T-cell (primary cell): Measurements from ENCODE around the gene MYH15. TPM values are rescaled to one million over a fixed set of nuclear protein-coding genes. Genes with fewer than 3 reads are reported as not detected.

ENCODE experiments used
- ATAC-seq, 4 experiments: fragments of 200-7000 bp in 3 of 4; fragments of 150-1000 bp in 1 of 4; cut with Tn5 transposase; replicated peaks in 1 of 4; 1 replicate in 3 of 4; 2 replicates in 1 of 4; pipeline ENCODE4 v1.10.0; 2021; ENCODE audit warnings: moderate library complexity in 3 of 4, mild to moderate bottlenecking in 2 of 4, moderate number of reproducible peaks in 1 of 4
- CTCF ChIA-PET, 2 donors: fragments of 300-600 bp; sonication (Branson Sonifier 250); formaldehyde crosslinking; loops; one replicate each; lab custom pipeline; 2022; ENCODE audit warnings: antibody characterized with exemption in 2 of 2; lab: Charles Lee
- POLR2A ChIA-PET, 2 donors: fragments of 300-600 bp; sonication (Branson Sonifier 250); formaldehyde crosslinking; loops; one replicate each; lab custom pipeline; 2022; ENCODE audit warnings: antibody characterized with exemption in 2 of 2; lab: Charles Lee
- DNase-seq, 35 experiments: peaks; one replicate each; pipeline versions ENCODE4 v3.0.0 to v3.0.0-alpha.2; 2013 to 2023
- H3K27ac ChIP-seq: one replicate; pipeline ENCODE4 v1.5.1; 2013; ENCODE audit warnings: low read length
- H3K27me3 ChIP-seq, 2 experiments: replicated peaks in 1 of 2; 1 replicate in 1 of 2; 2 replicates in 1 of 2; pipeline versions ENCODE4 v1.6.1 to v1.7.0; 2013; ENCODE audit warnings: low read length in 1 of 2, mixed read lengths in 1 of 2; ENCODE audit not compliant: control insufficient read depth in 2 of 2, insufficient read depth in 2 of 2; ENCODE audit errors: extremely low read depth in 1 of 2
- H3K36me3 ChIP-seq, 2 donors: 1 replicate in 1 of 2; 2 replicates in 1 of 2; pipeline versions ENCODE4 v1.6.1 to v1.7.0; 2013; ENCODE audit warnings: low read length in 1 of 2; ENCODE audit not compliant: control insufficient read depth in 2 of 2, insufficient read depth in 1 of 2; ENCODE audit errors: extremely low read depth in 1 of 2
- H3K4me1 ChIP-seq, 2 experiments: 1 replicate in 1 of 2; 2 replicates in 1 of 2; pipeline versions ENCODE4 v1.6.1 to v1.7.0; 2013; ENCODE audit warnings: low read length in 2 of 2, mixed read lengths in 1 of 2; ENCODE audit not compliant: insufficient read depth in 2 of 2, control insufficient read depth in 1 of 2; ENCODE audit errors: extremely low read depth in 1 of 2
- H3K4me3 ChIP-seq, 2 donors: 1 replicate in 1 of 2; 2 replicates in 1 of 2; pipeline versions ENCODE4 v1.5.1 to v1.7.0; 2013; ENCODE audit warnings: mild to moderate bottlenecking in 2 of 2, low read length in 1 of 2, moderate library complexity in 1 of 2; ENCODE audit not compliant: control insufficient read depth in 1 of 2; ENCODE audit errors: extremely low read depth in 1 of 2
- H3K9me3 ChIP-seq: 2 replicates; pipeline ENCODE4 v1.7.0; 2013
- H3K27ac Mint-ChIP-seq, 2 donors: one replicate each; pipeline ENCODE4 v1.8.0; 2020 to 2021; ENCODE audit warnings: mild to moderate bottlenecking in 2 of 2, mixed read lengths in 2 of 2
- H3K27me3 Mint-ChIP-seq, 2 donors: one replicate each; pipeline ENCODE4 v1.8.0; 2021 to 2022; ENCODE audit warnings: mixed read lengths in 2 of 2
- H3K36me3 Mint-ChIP-seq: one replicate; pipeline ENCODE4 v1.8.0; 2021; ENCODE audit warnings: mixed read lengths
- H3K4me1 Mint-ChIP-seq, 3 donors: one replicate each; pipeline ENCODE4 v1.8.0; 2020 to 2022; ENCODE audit warnings: mixed read lengths in 3 of 3, mild to moderate bottlenecking in 1 of 3
- H3K4me3 Mint-ChIP-seq, 3 donors: one replicate each; pipeline ENCODE4 v1.8.0; 2020 to 2022; ENCODE audit warnings: mild to moderate bottlenecking in 3 of 3, mixed read lengths in 3 of 3, moderate library complexity in 3 of 3
- H3K9me3 Mint-ChIP-seq, 3 donors: one replicate each; pipeline ENCODE4 v1.8.0; 2020 to 2022; ENCODE audit warnings: mixed read lengths in 3 of 3
- WGBS: methylation state at CpG from one replicate; pipeline ENCODE4 v1.1.5; 2013; ENCODE audit warnings: missing lambda C conversion rate; ENCODE audit not compliant: insufficient coverage; 5-methylcytosine and 5-hydroxymethylcytosine counted together
- total RNA-seq, 35 experiments: library from RNA in 6 of 35; stranded (reverse) in 6 of 35; fragments of 120-200 nt in 1 of 35; gene quantifications; one replicate each; pipeline versions ENCODE4 v1.2.1 to v1.2.4 and lab custom pipeline; 2013 to 2026

Gene MYH15
- total RNA-seq, 5 donors from 2014 or later (not counting 1 experiment from before 2014, with no cell fraction given), result 0.07 to 0.18 (median 0.11) TPM; not detected in 1

GRCh38 chr3:108462899-108463298 lies 47.5 kb downstream of the MYH15 start:
- POLR2A ChIA-PET, result no interaction called here
- CTCF ChIA-PET, result interaction anchor here in 1 of 2 donors (0.7 to 1.4 kb wide), 2 partner anchors 15 to 477 kb away, joined by 4 to 5 read pairs; no protein-coding TSS in a partner anchor
- ATAC-seq, result no peak

GRCh38 chr3:108461661-108462111 lies 48.7 kb downstream of the MYH15 start:
- H3K36me3 ChIP-seq, result no peaks in the 10 kb centered on the region
- no peaks in the 10 kb centered on the region for H3K27me3 ChIP-seq
- no peaks in the 10 kb centered on the region for H3K4me1 ChIP-seq
- H3K27ac ChIP-seq, result no peak overlapping the region
- Mint-ChIP-seq H3K36me3 (no peaks in the 10 kb centered on the region), H3K4me1 (no peaks in the 10 kb centered on the region), H3K4me3 (no peak overlapping the region), H3K9me3 (no peaks in the 10 kb centered on the region), H3K27ac (no peak overlapping the region), H3K27me3 (peaks cover 0 to 4% of the 10 kb centered on the region in 2 donors)
- H3K4me3 ChIP-seq, result no peak overlapping the region
- POLR2A ChIA-PET, result no interaction called here
- CTCF ChIA-PET, result interaction anchor here (0.6 to 1.4 kb wide), 3 partner anchors 16 to 1186 kb away, joined by 3 to 5 read pairs (median 3); no protein-coding TSS in a partner anchor
- no peak for DNase-seq
- no peaks in the 10 kb centered on the region for H3K9me3 ChIP-seq
- ATAC-seq, result no peak
- 72% methylated on average over 2 of the region's 5 CpGs for WGBS

More at GRCh38 chr3:108462899-108463298, 47.5 kb downstream of the MYH15 start:
- WGBS, result no CpG with 5 or more reads among the region's 2 CpGs
- H3K4me3 Mint-ChIP-seq, result no peak overlapping the region
- no peaks in the 10 kb centered on the region for H3K27me3 ChIP-seq
- no peak overlapping the region for H3K27ac Mint-ChIP-seq
- H3K27ac ChIP-seq, result no peak overlapping the region
- H3K9me3 Mint-ChIP-seq, result no peaks in the 10 kb centered on the region
- DNase-seq, result no peak
- no peaks in the 10 kb centered on the region for H3K36me3 ChIP-seq
- no peaks in the 10 kb centered on the region for H3K36me3 Mint-ChIP-seq
- H3K4me1 Mint-ChIP-seq, result no peaks in the 10 kb centered on the region
- H3K4me3 ChIP-seq, result no peak overlapping the region
- no peaks in the 10 kb centered on the region for H3K4me1 ChIP-seq
- no peaks in the 10 kb centered on the region for H3K9me3 ChIP-seq
- peaks cover 0 to 1% of the 10 kb centered on the region in 2 donors for H3K27me3 Mint-ChIP-seq

- Histone ChIP-seq H3K4me3 (no peak overlapping the region), H3K27me3 (no peaks in the 10 kb centered on the region), H3K4me1 (no peaks in the 10 kb centered on the region), H3K9me3 (no peaks in the 10 kb centered on the region), H3K27ac (no peak overlapping the region), H3K36me3 (no peaks in the 10 kb centered on the region)
- Mint-ChIP-seq H3K9me3 (peaks cover 0 to 4% (median 2%) of the 10 kb centered on the region in 3 donors), H3K27ac (no peak overlapping the region), H3K36me3 (no peaks in the 10 kb centered on the region), H3K4me1 (no peaks in the 10 kb centered on the region), H3K4me3 (no peak overlapping the region), H3K27me3 (peaks cover 0 to 6% of the 10 kb centered on the region in 2 donors)
- ATAC-seq (no peak), DNase-seq (no peak)
- ChIA-PET POLR2A (no interaction called here), CTCF (interaction anchor here in 1 of 2 donors (1.8 kb wide), 1 partner anchor 18 kb away, joined by 5 read pairs; no protein-coding TSS in a partner anchor)
Measured at GRCh38 chr3:108459225-108459624, 51.2 kb downstream of the MYH15 start.

- ATAC-seq, result no peak
Measured at GRCh38 chr3:108455212-108455705, 55.1 kb downstream of the MYH15 start.

GRCh38 chr3:108453565-108453964 lies 56.8 kb downstream of the MYH15 start:
- no peak overlapping the region for H3K27ac Mint-ChIP-seq
- Histone ChIP-seq H3K27ac (no peak overlapping the region), H3K27me3 (no peaks in the 10 kb centered on the region), H3K9me3 (no peaks in the 10 kb centered on the region), H3K4me3 (no peak overlapping the region), H3K4me1 (no peaks in the 10 kb centered on the region), H3K36me3 (no peaks in the 10 kb centered on the region)
- no peak for ATAC-seq
- ChIA-PET CTCF (no interaction called here), POLR2A (no interaction called here)
- no peak for DNase-seq
- H3K9me3 Mint-ChIP-seq, result peaks cover 0 to 5% (median 3%) of the 10 kb centered on the region in 3 donors
- H3K4me1 Mint-ChIP-seq, result no peaks in the 10 kb centered on the region
- peaks cover 3 to 7% of the 10 kb centered on the region in 2 donors for H3K27me3 Mint-ChIP-seq
- WGBS, result no CpG with 5 or more reads among the region's 1 CpG
- no peak overlapping the region for H3K4me3 Mint-ChIP-seq
- H3K36me3 Mint-ChIP-seq, result no peaks in the 10 kb centered on the region

More at GRCh38 chr3:108455212-108455705, 55.1 kb downstream of the MYH15 start:
- ChIA-PET POLR2A (interaction anchor here in 1 of 2 donors (0.6 kb wide), 1 partner anchor 665 kb away, joined by 4 read pairs; no protein-coding TSS in a partner anchor), CTCF (interaction anchor here in 1 of 2 donors (0.6 kb wide), 1 partner anchor 780 kb away, joined by 3 read pairs; no protein-coding TSS in a partner anchor)
- Mint-ChIP-seq H3K4me3 (no peak overlapping the region), H3K27ac (no peak overlapping the region), H3K9me3 (peaks cover 0 to 4% (median 3%) of the 10 kb centered on the region in 3 donors), H3K36me3 (no peaks in the 10 kb centered on the region), H3K27me3 (peaks cover 0 to 7% of the 10 kb centered on the region in 2 donors), H3K4me1 (no peaks in the 10 kb centered on the region)
- H3K36me3 ChIP-seq, result no peaks in the 10 kb centered on the region
- H3K27ac ChIP-seq, result no peak overlapping the region
- WGBS, result 60% methylated on average over 1 of the region's 2 CpGs
- no peaks in the 10 kb centered on the region for H3K9me3 ChIP-seq
- no peak for DNase-seq
- no peaks in the 10 kb centered on the region for H3K27me3 ChIP-seq
- H3K4me3 ChIP-seq, result no peak overlapping the region
- H3K4me1 ChIP-seq, result no peaks in the 10 kb centered on the region

- ATAC-seq, result no peak
- Histone ChIP-seq H3K36me3 (no peaks in the 10 kb centered on the region), H3K27ac (no peak overlapping the region), H3K4me3 (no peak overlapping the region), H3K27me3 (no peaks in the 10 kb centered on the region), H3K9me3 (no peaks in the 10 kb centered on the region), H3K4me1 (no peaks in the 10 kb centered on the region)
- Mint-ChIP-seq H3K9me3 (peaks cover 10 to 32% (median 23%) of the 10 kb centered on the region in 3 donors), H3K27ac (no peak overlapping the region), H3K27me3 (peaks cover 2 to 3% of the 10 kb centered on the region in 2 donors), H3K36me3 (peaks cover 7% of the 10 kb centered on the region), H3K4me3 (no peak overlapping the region), H3K4me1 (no peaks in the 10 kb centered on the region)
- ChIA-PET POLR2A (no interaction called here), CTCF (no interaction called here)
- WGBS, result no CpG with 5 or more reads among the region's 2 CpGs
- DNase-seq, result no peak
Measured at GRCh38 chr3:108450444-108450843, 60.0 kb downstream of the MYH15 start.
